Measurements from ENCODE around the gene GALR3.

Gene GALR3

DNA sequence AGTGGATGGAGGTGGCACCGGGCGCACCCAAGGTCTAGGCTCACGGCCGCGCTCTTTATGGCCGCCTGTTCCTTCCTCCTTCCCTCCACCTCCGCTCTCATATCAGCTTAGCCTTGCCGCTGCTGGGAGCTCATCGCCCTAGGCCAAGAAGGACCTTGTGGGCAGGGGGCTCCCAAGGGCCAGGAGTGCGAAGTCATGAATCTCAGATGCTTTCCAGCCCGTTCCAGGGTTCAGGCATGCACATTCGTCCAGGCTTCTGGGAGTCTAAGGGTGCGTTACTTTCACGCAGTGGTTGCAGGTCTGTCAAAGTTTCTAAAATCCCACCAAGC, 4.1 kb upstream of the GALR3 start:
- no peak for DNase-seq (ENCODE audit: low read depth in 1 of 2, low spot score in 1 of 2)

DNA sequence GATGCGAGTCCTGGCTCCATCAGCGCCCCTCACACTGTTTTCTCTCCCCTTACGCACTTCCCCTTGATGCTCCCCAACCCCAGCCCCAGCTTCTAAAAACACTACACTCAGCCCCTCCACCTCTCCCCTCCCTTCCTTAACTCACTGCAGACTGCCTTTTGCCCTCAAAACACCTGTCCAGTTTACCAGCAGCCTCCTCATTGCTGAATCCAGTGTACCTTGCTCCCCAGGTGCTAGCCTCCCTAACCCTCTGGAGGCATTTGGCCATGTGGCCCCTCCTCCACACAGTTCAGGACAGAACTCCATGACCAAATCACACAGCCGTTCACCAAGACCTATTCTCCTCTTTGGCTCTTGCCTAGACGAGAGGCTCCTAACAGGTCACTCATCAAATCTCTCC, 2.8 kb upstream of the GALR3 start:
- DNase-seq (ENCODE audit: low read depth in 1 of 2, low spot score in 1 of 2), result no peak

DNA sequence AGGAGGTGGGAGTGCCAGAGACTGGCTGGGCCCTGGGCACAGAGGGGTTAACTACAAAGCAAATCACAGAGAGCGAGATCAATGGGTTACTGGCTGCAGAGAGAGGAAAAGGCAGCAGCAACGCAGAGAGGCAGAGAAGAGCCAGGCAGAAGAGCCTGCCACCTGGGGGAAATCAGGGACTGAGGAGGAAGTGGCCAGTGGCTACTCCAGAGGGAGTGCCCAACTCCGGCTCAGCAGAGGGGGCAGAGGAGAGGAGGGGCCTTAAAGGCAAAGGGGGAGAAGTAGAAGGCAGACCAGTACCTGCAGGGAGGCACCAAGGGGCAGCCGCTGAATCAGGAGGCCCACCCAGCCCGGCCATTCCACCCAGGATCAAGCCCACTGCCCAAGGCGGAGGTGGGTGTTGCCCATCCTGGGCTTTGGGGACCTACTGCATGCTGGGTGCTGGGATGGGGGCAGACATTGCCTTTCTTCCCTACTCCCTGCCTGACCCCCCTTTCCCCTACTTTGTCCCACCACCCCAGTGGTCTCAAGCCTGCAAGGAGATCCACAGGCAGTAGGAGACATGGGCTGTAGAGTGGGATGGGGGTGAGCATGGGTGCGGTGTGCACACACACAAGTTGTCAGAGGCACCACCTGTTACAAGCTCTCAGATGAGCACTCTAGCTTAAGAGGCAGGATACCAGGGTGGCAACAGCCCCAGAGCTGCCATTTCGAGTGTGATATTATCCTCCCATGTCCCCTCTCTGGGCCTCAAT, 926 bp upstream of the GALR3 start:
- DNase-seq (ENCODE audit: low read depth in 1 of 2, low spot score in 1 of 2), result no peak

DNA sequence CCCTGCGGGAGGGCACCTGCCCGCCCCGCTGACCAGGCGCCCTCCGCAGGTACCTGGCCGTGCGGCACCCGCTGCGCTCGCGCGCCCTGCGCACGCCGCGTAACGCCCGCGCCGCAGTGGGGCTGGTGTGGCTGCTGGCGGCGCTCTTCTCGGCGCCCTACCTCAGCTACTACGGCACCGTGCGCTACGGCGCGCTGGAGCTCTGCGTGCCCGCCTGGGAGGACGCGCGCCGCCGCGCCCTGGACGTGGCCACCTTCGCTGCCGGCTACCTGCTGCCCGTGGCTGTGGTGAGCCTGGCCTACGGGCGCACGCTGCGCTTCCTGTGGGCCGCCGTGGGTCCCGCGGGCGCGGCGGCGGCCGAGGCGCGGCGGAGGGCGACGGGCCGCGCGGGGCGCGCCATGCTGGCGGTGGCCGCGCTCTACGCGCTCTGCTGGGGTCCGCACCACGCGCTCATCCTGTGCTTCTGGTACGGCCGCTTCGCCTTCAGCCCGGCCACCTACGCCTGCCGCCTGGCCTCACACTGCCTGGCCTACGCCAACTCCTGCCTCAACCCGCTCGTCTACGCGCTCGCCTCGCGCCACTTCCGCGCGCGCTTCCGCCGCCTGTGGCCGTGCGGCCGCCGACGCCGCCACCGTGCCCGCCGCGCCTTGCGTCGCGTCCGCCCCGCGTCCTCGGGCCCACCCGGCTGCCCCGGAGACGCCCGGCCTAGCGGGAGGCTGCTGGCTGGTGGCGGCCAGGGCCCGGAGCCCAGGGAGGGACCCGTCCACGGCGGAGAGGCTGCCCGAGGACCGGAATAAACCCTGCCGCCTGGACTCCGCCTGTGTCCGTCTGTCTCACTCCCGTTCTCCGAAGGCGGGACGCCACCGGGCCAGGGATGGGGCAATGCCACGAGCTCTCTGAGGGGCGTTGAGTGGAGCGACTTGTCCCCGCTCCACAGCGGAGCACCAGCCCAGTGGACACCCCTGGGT, 1.8 kb downstream of the GALR3 start:
- no peak for DNase-seq (ENCODE audit: low read depth in 1 of 2, low spot score in 1 of 2)

DNA sequence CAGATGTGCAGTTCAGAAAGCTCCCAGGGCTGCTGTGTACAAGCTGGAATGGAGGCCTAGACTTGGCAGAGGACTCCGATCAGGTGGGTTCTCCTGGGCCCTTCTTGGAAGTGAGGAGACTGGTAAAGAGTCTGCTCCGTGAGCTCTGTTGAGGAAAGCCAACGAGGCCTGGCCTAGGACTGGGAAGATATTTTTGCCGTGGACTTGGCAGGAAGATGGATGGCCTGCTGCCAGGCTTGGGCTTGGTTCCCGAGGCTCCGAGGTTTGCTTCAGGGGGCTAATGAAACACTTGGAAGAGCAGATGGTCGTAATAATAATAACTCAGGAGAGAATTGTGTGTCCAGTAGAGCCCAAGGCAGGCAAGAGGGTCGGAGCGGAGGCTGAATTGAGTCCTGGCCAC, 3.9 kb downstream of the GALR3 start:
- DNase-seq (ENCODE audit: low read depth in 1 of 2, low spot score in 1 of 2), result no peak

DNA sequence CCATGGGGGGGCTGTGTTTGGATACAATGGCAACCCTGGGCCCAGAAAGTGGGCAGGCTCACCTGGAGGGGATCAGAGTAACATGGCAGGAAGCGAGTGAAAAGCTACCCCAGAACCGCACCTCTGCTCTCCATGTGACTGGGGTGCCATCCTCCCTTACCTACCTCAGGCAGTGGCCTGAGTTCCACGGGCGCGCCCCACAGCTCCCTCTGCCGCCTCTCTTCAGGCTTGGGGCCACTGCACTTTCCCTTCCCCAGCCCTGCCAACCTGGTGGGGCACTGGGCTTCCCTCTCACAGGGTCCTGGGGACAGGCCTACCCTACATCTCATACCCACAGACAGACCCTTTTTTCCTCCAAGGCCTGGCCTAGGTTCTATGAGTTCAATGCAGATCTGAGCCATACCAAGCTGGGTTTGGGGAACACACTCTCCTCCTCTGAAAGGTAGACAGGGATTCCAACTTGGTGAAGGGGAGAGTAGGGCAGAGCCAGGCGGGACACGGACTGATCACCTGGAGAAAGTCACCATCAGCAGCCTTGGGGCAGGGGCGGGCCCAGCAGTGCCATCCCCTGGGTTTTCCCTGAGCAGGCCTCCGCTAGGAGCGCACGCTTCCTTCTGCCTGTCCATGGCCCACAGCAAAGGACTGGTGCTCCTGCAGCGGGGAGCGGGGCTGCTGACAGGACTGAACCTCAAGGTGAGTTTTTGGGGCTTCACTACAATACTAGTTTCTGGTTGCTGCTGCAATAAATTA, 7.1 kb downstream of the GALR3 start:
- DNase-seq (ENCODE audit: low read depth in 1 of 2, low spot score in 1 of 2), result no peak

DNA sequence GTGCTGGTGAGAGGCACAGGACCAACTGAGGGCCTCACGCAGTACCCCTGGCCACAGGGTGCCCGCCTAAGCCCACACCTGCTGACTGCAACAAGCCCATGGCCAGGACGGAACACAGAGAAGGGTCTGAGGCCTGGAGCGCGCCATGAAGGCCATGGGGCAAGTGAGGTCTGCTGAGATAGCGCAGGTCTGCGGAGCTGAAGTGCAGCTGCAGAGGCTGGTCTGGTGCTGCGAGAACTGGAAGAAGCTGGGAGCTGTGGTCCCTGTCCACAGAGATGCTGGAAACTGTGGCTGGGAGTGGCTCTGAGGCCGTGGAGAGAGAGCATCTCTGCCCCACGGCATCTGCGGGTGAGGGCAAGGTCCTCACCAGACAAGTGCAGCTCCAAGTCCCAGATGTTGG, 8.3 kb downstream of the GALR3 start:
- no peak for DNase-seq (ENCODE audit: low read depth in 1 of 2, low spot score in 1 of 2)

DNA sequence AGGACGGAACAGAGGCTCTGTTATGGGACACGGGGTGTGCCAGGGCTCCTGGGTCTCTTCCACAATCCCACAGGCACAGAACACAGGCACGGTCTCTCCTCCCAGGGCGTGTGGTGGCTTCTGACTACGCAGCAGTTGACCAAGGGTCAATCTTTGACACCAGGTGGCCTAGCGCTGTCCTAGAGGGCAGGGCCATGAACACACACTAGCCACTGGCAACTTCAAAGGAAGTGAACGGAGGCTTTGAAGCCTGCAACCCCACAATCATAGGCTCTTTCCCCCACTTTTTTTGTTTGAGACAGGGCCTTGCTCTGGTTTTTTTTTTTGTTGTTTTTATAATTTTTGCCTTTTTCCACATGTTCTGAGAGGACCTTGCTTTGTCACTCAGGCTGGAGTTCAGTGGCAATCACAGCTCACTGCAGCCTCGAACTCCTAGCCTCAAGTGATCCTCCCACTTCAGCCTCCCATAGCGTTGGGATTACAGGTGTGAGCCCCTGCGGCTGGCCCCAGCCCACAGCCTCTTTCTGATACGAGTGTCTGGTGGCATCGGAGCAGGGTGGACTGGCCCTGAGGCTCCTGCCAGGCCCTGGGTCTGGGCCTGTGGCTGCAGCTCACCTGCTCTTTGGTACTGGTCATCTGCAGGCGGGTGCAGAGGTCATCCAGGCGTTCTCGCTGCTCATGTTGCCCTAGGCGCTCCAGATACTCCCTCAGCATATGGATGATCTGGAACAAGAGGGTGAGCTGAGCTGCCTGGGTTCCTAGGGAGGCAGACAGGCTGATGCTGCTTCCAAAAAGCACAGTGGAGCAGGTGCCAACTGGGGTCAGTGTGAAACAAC, 9.1 kb downstream of the GALR3 start:
- DNase-seq (ENCODE audit: low read depth in 1 of 2, low spot score in 1 of 2), result no peak

DNA sequence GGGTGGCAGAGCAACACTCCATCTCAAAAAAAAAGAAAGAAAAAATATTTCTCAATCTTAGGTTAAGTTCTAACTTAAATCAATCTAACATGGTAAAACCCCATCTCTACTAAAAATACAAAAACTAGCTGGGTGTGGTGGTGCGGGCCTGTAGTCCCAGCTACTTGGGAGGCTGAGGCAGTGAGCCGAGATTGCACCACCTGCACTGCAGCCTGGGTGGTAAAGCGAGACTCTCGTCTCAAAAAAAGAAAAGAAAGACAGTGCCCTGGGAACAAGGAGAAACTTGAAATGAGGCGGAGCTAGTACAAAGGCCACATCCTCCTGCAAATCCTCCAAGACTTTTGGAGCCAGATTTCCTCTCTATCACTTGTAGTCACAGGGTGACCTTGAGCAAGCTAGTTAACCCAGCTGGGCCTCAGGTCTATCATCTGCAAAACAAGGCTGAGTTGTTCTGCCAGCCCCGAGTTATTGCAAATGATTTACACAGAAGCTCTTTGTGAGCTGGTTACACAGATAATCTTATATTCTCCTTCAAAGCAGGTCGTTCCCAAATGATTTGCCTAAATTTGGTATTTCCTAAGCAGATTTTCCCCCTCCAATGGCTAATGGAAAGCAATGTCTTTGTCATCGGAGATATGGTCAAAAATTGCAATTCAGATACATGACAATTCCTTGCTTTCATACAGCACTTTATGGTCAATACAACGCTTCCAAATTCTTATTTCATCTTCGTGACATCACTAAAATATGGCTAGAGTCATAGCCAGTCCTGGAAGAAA, 19.0 kb downstream of the GALR3 start:
- DNase-seq (ENCODE audit: low read depth in 1 of 2, low spot score in 1 of 2), result no peak

DNA sequence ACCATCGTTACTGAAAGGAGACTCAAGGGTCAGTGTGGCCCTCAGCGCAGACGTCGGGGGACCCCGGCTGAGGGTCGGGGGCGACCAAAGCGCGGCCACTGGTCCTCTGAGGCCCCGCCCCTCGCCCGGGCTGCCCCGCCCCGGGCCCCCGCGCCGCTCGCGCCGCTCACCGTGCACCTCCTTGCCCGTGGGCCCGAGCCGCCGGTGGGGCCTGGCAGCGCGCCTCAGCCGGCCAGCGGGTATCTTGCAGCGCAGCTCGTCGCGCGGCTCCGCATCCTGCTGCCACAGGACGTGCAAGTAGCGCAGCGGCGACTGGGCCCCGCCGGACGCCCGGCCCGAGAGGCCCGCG, 20.5 kb downstream of the GALR3 start:
- DNase-seq (ENCODE audit: low read depth in 1 of 2, low spot score in 1 of 2), result peak; percentile 19 to 36

DNA sequence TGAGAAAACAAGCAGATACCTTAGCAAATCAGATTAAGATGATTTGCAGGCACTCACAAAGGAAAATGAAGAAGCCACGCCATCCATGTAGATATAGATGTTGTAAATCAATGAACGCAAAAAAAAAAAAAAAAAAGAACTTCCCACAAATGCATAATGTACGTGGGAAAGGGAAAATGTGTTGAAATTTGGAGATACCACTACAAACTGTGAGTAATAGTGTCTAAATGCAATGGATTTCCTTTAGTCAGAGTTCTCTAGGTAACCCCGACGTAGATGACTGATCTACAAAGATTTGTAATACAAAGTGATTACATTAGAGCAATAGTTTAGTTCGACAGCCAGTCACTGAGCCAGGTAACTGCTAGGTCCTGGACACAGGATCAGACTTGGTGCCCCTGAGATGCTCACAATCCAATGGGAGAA, 21.7 kb downstream of the GALR3 start:
- no peak for DNase-seq (ENCODE audit: low read depth in 1 of 2, low spot score in 1 of 2)

DNA sequence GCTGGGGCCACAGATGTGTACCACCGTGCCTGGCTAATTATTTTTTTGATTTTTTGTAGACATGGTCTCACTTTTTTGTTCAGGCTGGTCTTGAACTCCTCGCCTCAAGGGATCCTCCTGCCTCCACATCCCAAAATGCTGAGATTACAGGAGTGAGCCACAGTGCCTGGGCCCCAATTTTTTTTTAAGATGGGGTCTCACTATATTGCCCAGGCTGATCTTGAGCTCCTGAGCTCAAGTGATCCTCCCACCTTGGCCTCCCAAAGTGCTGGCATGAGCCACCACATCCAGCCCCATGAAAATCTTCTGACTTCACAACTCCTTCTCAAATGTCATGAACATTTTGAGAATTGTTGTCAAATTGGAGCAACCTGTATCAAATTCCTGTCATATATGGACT, 23.3 kb downstream of the GALR3 start:
- DNase-seq (ENCODE audit: low read depth in 1 of 2, low spot score in 1 of 2), result no peak

DNA sequence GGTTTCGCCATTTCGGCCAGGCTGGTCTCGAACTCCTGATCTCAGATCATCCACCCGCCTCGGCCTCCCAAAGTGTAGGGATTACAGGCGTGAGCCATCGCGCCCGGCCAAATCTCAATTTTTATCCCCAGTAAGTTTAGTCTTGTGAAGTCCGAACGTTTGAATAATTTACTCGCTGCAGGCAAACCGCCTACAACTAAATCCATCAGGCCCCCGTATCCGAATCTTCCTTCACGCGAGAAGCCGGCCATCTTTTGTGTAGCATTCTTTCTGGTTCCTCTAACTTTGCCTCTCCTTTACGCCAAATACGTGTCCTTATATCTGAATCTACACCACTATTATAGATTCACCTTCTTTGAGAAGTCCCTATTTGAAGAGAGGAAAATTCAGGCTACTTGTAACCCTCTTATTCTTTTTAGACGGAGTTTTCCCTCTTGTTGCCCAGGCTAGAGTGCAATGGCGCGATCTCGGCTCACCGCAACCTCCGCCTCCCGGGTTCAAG, 25.5 kb downstream of the GALR3 start:
- DNase-seq (ENCODE audit: low read depth in 1 of 2, low spot score in 1 of 2), result no peak

DNA sequence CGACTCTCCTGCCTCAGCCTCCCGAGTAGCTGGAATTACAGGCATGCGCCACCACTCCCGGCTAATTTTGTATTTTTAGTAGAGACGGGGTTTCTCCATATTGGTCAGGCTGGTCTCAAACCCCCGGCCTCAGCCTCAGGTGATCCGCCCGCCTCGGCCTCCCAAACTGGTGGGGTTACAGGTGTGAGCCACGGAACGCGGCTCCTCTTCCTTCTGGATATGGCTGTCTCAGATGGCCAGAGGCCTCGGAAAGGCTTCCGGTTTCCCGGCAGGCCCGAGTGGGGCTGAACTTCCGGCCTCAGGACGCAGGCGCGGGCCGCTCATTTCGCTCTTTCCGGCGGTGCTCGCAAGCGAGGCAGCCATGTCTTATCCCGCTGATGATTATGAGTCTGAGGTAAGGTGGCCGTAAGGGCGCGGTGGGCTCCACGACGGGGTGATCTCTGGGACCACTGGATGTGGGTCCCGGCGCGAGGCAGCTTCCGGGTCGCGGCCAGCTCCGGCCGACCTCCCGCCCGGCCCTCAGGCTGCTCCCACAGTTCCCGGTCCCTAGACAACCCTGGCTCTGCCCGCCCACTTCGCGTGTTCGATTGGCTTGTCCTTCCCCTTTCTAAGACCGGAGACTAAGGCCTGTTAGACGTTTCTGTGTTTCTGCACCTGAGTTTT, 26.0 kb downstream of the GALR3 start, which contains the start of gene EIF3L:
Gene EIF3L (plus strand): TSS at position 331 of the 663 bp plus-strand sequence. CDS start 31 bp downstream, at position 362.
- peak; percentile 68 to 83 for DNase-seq (ENCODE audit: low read depth in 1 of 2, low spot score in 1 of 2)

DNA sequence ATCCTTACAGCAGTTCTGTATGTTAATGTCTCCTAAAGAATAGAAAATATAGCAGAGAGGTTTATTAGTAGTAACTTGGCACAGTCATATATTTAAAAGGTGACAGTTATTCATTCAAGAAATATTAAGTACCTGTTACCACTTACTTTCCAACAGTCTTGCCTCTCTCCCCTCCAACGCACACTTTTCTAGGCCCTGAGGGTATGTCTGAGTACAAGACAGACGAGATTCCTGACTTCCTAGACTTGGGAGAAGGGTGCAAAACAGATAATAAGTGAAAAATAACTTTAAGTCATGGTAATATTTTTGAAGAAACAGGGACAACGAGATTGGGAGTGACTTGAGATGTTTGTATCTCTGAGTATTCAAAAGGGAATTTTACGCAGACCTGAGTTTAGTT, 27.6 kb downstream of the GALR3 start:
- DNase-seq (ENCODE audit: low read depth in 1 of 2, low spot score in 1 of 2), result no peak

DNA sequence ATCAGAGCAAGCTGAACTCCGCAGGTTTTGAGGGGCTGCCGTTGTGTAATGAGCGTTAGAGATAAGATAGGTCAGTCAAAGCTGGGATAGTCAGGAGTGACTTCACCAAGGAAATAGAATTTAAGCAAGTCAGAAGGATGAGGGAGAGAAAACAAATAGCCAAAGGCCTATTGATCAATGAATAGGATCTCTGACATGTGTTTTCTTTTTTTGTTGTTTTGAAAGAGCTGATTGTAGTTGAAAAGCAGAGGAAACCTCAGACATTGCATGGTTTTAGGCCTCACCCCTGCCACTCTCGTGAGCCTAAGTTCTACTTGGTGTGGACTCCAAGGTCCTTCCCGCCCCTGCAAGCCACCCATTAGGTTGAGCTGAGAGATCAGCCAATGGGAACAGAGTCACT, 29.2 kb downstream of the GALR3 start:
- DNase-seq (ENCODE audit: low read depth in 1 of 2, low spot score in 1 of 2), result no peak

DNA sequence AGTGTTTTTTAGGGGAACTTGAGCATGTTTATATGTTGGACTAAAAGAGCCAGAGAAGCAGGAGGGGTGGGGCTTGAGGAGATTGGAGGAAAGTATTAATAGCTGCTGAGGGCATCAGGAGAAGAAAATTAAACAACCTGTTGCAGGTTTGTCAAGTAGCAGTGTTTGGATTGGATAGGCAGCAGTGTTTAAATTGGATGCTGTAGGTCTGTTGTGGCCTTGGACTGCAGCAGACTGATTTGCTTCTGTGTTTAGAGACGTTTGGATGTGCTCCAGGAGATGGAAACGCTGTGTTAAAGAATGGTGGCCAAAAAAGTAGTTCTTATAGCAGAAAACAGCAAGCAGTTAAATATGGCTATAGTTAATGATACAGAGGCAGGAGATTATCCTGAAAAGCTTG, 31.8 kb downstream of the GALR3 start:
- no peak for DNase-seq (ENCODE audit: low read depth in 1 of 2, low spot score in 1 of 2)

DNA sequence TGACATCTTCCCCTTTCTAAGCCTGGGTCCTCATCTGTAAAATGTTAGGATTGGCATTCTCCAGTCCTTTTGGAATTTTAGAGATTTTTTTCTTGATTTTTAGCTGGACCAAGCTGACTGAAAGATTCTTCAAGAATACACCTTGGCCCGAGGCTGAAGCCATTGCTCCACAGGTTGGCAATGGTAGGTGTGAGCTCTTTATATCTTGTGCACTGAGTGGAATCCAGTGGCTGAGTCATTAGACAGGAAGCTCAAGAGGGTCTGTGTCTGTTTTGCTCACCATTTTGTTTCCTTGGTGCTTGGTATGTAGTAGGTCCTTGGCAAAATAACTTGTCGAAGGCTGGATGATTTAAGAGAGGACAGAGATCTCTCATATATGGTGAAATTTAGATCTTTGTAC, 32.3 kb downstream of the GALR3 start:
- no peak for DNase-seq (ENCODE audit: low read depth in 1 of 2, low spot score in 1 of 2)

DNA sequence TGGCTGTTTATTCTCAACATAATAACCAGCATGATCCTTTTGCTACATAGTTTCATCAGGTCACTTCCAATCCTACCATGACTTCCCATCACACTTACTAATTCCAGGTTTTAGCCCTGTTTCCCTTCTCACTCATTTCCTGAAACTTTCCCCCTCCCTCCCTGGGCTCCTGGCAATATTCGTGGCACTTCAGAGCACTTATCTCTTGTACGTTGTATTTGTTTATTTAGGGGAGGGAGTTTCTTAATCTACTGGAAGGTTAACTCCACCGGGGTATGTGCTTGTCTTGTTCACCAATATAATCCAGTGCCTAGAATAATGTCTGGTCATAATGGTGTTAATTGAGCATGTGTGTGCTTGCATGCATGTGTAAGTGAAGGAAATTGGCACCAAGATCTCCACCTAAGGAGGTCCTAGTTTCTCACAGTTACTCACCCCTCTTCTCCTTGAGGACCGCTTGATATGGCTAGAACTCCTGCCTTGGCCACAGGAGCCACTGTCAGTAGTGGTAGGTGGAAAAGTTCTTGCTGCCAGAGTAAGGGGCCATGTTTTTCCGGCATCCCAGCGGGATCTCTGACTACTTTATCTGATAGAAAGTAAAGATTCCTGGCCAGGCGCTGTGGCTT, 37.7 kb downstream of the GALR3 start:
- no peak for DNase-seq (ENCODE audit: low read depth in 1 of 2, low spot score in 1 of 2)

Measured in stimulated activated CD4-positive, alpha-beta T cell treated with anti-CD3 and anti-CD28 coated beads, Interleukin-15, amount 100 ng/mL, for 1 hour (primary cell).